Gastroesophageal sphincter (tissue), 4 donors: ENCODE results near the gene KRT2. TPM values are rescaled to one million over a fixed set of nuclear protein-coding genes. Genes with fewer than 3 reads are reported as not detected.

Experiments
- ATAC-seq: fragments of 150-250 bp; one replicate; pipeline ENCODE4 v1.9.1; 2016; ENCODE audit warnings: mild to moderate bottlenecking, moderate library complexity
- H3K27ac ChIP-seq, 4 donors: fragments of 200-600 bp; sonication (generic) in 3 of 4; 1 replicate in 3 of 4; 2 replicates in 1 of 4; pipeline ENCODE4 v1.5.1; 2016 to 2019
- H3K27me3 ChIP-seq: fragments of 200-600 bp; sonication (generic); one replicate; pipeline ENCODE4 v1.5.1; 2019
- H3K36me3 ChIP-seq, 2 donors: fragments of 200-600 bp; sonication (generic); one replicate each; pipeline ENCODE4 v1.5.1; 2019; ENCODE audit warnings: control low read depth in 1 of 2
- H3K4me1 ChIP-seq, 3 donors: fragments of 200-600 bp; sonication (generic); 1 replicate in 2 of 3; 2 replicates in 1 of 3; pipeline ENCODE4 v1.5.1; 2016 to 2019; ENCODE audit warnings: control low read depth in 2 of 3
- H3K4me3 ChIP-seq, 2 donors: fragments of 200-600 bp; sonication (generic); one replicate each; pipeline ENCODE4 v1.5.1; 2019; ENCODE audit warnings: mild to moderate bottlenecking in 1 of 2, moderate library complexity in 1 of 2
- H3K9me3 ChIP-seq, 3 donors: fragments of 200-600 bp; sonication (generic); one replicate each; pipeline ENCODE4 v1.5.1; 2017 to 2019; ENCODE audit warnings: control low read depth in 2 of 3
- CTCF ChIP-seq, 4 experiments: fragments of 200-600 bp in 2 of 4; fragments of 450-650 bp in 2 of 4; sonication (generic) in 1 of 4; IDR thresholded peaks; one replicate each; pipeline ENCODE4 v1.5.1; 2017 to 2019; ENCODE audit warnings: antibody characterized with exemption in 4 of 4, mild to moderate bottlenecking in 2 of 4, moderate library complexity in 2 of 4
- EP300 ChIP-seq: sonication (generic); formaldehyde crosslinking; IDR thresholded peaks from one replicate; pipeline ENCODE4 v1.6.1; 2017; ENCODE audit warnings: antibody characterized with exemption, mild to moderate bottlenecking
- POLR2A ChIP-seq, 2 donors: fragments of 450-650 bp; IDR thresholded peaks; one replicate each; pipeline ENCODE4 v1.6.1; 2017; ENCODE audit warnings: antibody characterized with exemption in 2 of 2, mild to moderate bottlenecking in 2 of 2, moderate library complexity in 1 of 2
- POLR2AphosphoS5 ChIP-seq: sonication (generic); formaldehyde crosslinking; IDR thresholded peaks from one replicate; pipeline ENCODE4 v1.6.1; 2017; ENCODE audit warnings: antibody characterized with exemption
- WGBS, 2 donors: methylation state at CpG; one replicate each; pipeline ENCODE4 v1.1.5; 2018; ENCODE audit warnings: low coverage in 1 of 2; 5-methylcytosine and 5-hydroxymethylcytosine counted together
- total RNA-seq, 4 donors: library from RNA; depleted of rRNA; stranded (reverse); fragments of >200 nt; gene quantifications; one replicate each; pipeline ENCODE4 v1.1.0, GENCODE V29; 2016

The KRT2 gene
- total RNA-seq, 4 donors from 2014 or later, result not detected

GRCh38 chr12:52614381-52615207 lies 37.4 kb downstream of the KRT2 start:
- ATAC-seq, result no peak
- 94 to 100% methylated on average over 4 to 5 of the region's 10 CpGs for WGBS, 2 donors

GRCh38 chr12:52613384-52614030 lies 38.5 kb downstream of the KRT2 start:
- TF ChIP-seq POLR2AphosphoS5 (no peak), EP300 (no peak), CTCF (IDR thresholded peaks at IDR 0.05) (no peak), POLR2A (IDR thresholded peaks at IDR 0.05) (no peak)
- ATAC-seq, result no peak
- H3K27me3 ChIP-seq, result peaks cover 58% of the 10 kb centered on the region
- no peaks in the 10 kb centered on the region for H3K36me3 ChIP-seq
- H3K9me3 ChIP-seq, result no peaks in the 10 kb centered on the region
- 100% methylated on average over 2 of the region's 9 CpGs; no CpG with 5 or more reads in 1 of the 2 donors for WGBS, 2 donors
- no peak overlapping the region for H3K27ac ChIP-seq
- H3K4me3 ChIP-seq, result no peak overlapping the region
- H3K4me1 ChIP-seq, result no peaks in the 10 kb centered on the region

More at GRCh38 chr12:52614381-52615207, 37.4 kb downstream of the KRT2 start:
- Histone ChIP-seq H3K36me3 (no peaks in the 10 kb centered on the region), H3K4me3 (no peak overlapping the region), H3K27ac (no peak overlapping the region), H3K27me3 (peaks cover 49% of the 10 kb centered on the region), H3K4me1 (no peaks in the 10 kb centered on the region), H3K9me3 (no peaks in the 10 kb centered on the region)
- TF ChIP-seq POLR2AphosphoS5 (no peak), CTCF (IDR thresholded peaks at IDR 0.05) (no peak), POLR2A (IDR thresholded peaks at IDR 0.05) (no peak)

GRCh38 chr12:52612431-52613383 lies 39.3 kb downstream of the KRT2 start:
- H3K36me3 ChIP-seq, result no peaks in the 10 kb centered on the region
- WGBS, 2 donors, result 61 to 88% methylated on average over 3 to 4 of the region's 5 CpGs
- no peak for ATAC-seq
- H3K27me3 ChIP-seq, result peaks cover 64% of the 10 kb centered on the region
- H3K4me1 ChIP-seq, result no peaks in the 10 kb centered on the region
- no peak for TF ChIP-seq EP300
- TF ChIP-seq POLR2AphosphoS5, result no peak
- no peak for TF ChIP-seq POLR2A (IDR thresholded peaks at IDR 0.05)
- no peak for TF ChIP-seq CTCF (IDR thresholded peaks at IDR 0.05)
- no peaks in the 10 kb centered on the region for H3K9me3 ChIP-seq
- H3K4me3 ChIP-seq, result no peak overlapping the region
- H3K27ac ChIP-seq, result no peak overlapping the region

GRCh38 chr12:52611080-52611468 lies 40.9 kb downstream of the KRT2 start:
- no peak for ATAC-seq
- no peaks in the 10 kb centered on the region for H3K9me3 ChIP-seq
- peaks cover 63% of the 10 kb centered on the region for H3K27me3 ChIP-seq
- TF ChIP-seq POLR2AphosphoS5 (no peak), POLR2A (IDR thresholded peaks at IDR 0.05) (no peak), CTCF (IDR thresholded peaks at IDR 0.05) (no peak), EP300 (no peak)
- WGBS, 2 donors, result 93 to 100% methylated on average over 1 to 6 of the region's 6 CpGs
- H3K4me1 ChIP-seq, result no peaks in the 10 kb centered on the region
- no peak overlapping the region for H3K27ac ChIP-seq
- no peaks in the 10 kb centered on the region for H3K36me3 ChIP-seq
- H3K4me3 ChIP-seq, result no peak overlapping the region
